Central memory CD8-positive, alpha-beta T cell (primary cell): ENCODE data around the gene OTOR.
A peak's percentile ranks its signal among the peaks of the same experiment; 100 is the strongest.

ENCODE experiments used
- ATAC-seq: fragments of 150-1000 bp; cut with Tn5 transposase; replicated peaks from 2 replicates; pipeline ENCODE4 v1.10.0; 2022; ENCODE audit warnings: mild to moderate bottlenecking, moderate FRiP score, moderate number of reproducible peaks; ENCODE audit not compliant: poor library complexity, severe bottlenecking; ENCODE audit errors: extremely low read depth
- DNase-seq, 2 donors: peaks; one replicate each; pipeline ENCODE4 v3.0.0; 2021; ENCODE audit warnings: low spot score in 2 of 2
- H3K27ac Mint-ChIP-seq: one replicate; pipeline ENCODE4 v1.8.0; 2022; ENCODE audit warnings: low read depth, mild to moderate bottlenecking, moderate library complexity, mixed read lengths
- H3K27me3 Mint-ChIP-seq: one replicate; pipeline ENCODE4 v1.8.0; 2022; ENCODE audit warnings: mixed read lengths
- H3K36me3 Mint-ChIP-seq: one replicate; pipeline ENCODE4 v1.8.0; 2022; ENCODE audit warnings: mild to moderate bottlenecking, moderate library complexity, mixed read lengths; ENCODE audit not compliant: insufficient read depth
- H3K4me1 Mint-ChIP-seq: one replicate; pipeline ENCODE4 v1.8.0; 2022; ENCODE audit warnings: mixed read lengths
- H3K4me3 Mint-ChIP-seq: one replicate; pipeline ENCODE4 v1.8.0; 2022; ENCODE audit warnings: mild to moderate bottlenecking, moderate library complexity, mixed read lengths
- H3K9me3 Mint-ChIP-seq: one replicate; pipeline ENCODE4 v1.8.0; 2022; ENCODE audit warnings: mixed read lengths

Gene OTOR

GRCh38 chr20:16758454-16759180 lies 10.5 kb downstream of the OTOR start:
- DNase-seq (no peak), ATAC-seq (no peak)
- H3K27me3 Mint-ChIP-seq = peaks cover 10% of the 10 kb centered on the region

GRCh38 chr20:16759181-16759563 lies 11.0 kb downstream of the OTOR start:
- Mint-ChIP-seq H3K36me3 (no peaks in the 10 kb centered on the region), H3K4me3 (no peak overlapping the region), H3K9me3 (no peaks in the 10 kb centered on the region), H3K4me1 (no peaks in the 10 kb centered on the region), H3K27me3 (peaks cover 16% of the 10 kb centered on the region), H3K27ac (no peak overlapping the region)
- DNase-seq = no peak
- no peak for ATAC-seq

More at GRCh38 chr20:16758454-16759180, 10.5 kb downstream of the OTOR start:
- no peak overlapping the region for H3K27ac Mint-ChIP-seq
- no peaks in the 10 kb centered on the region for H3K4me1 Mint-ChIP-seq
- H3K4me3 Mint-ChIP-seq = no peak overlapping the region
- H3K9me3 Mint-ChIP-seq = no peaks in the 10 kb centered on the region
- H3K36me3 Mint-ChIP-seq = no peaks in the 10 kb centered on the region

- H3K4me1 Mint-ChIP-seq = no peaks in the 10 kb centered on the region
- no peaks in the 10 kb centered on the region for H3K36me3 Mint-ChIP-seq
- H3K9me3 Mint-ChIP-seq = no peaks in the 10 kb centered on the region
- DNase-seq = no peak
- ATAC-seq = no peak
- no peak overlapping the region for H3K4me3 Mint-ChIP-seq
- peaks cover 29% of the 10 kb centered on the region for H3K27me3 Mint-ChIP-seq
- H3K27ac Mint-ChIP-seq = no peak overlapping the region
Observed at GRCh38 chr20:16760431-16761304, 12.5 kb downstream of the OTOR start.

- no peak overlapping the region for H3K4me3 Mint-ChIP-seq
Observed at GRCh38 chr20:16761305-16761829, 13.2 kb downstream of the OTOR start.

GRCh38 chr20:16764560-16764959 lies 16.4 kb downstream of the OTOR start:
- Mint-ChIP-seq H3K9me3 (no peaks in the 10 kb centered on the region), H3K36me3 (no peaks in the 10 kb centered on the region), H3K27ac (no peak overlapping the region), H3K4me3 (no peak overlapping the region), H3K4me1 (no peaks in the 10 kb centered on the region), H3K27me3 (peaks cover 44% of the 10 kb centered on the region)
- ATAC-seq = no peak
- no peak for DNase-seq

More at GRCh38 chr20:16761305-16761829, 13.2 kb downstream of the OTOR start:
- peak; percentile 56 for ATAC-seq
- Mint-ChIP-seq H3K27ac (no peak overlapping the region), H3K36me3 (no peaks in the 10 kb centered on the region), H3K4me1 (no peaks in the 10 kb centered on the region), H3K27me3 (peaks cover 36% of the 10 kb centered on the region), H3K9me3 (no peaks in the 10 kb centered on the region)
- peak; percentile 24 to 32 for DNase-seq

GRCh38 chr20:16771213-16771612 lies 23.1 kb downstream of the OTOR start:
- no peaks in the 10 kb centered on the region for H3K4me1 Mint-ChIP-seq
- H3K36me3 Mint-ChIP-seq = no peaks in the 10 kb centered on the region
- no peak overlapping the region for H3K27ac Mint-ChIP-seq
- peaks cover 20% of the 10 kb centered on the region for H3K27me3 Mint-ChIP-seq
- DNase-seq (no peak), ATAC-seq (no peak)
- peaks cover 5% of the 10 kb centered on the region for H3K9me3 Mint-ChIP-seq
- H3K4me3 Mint-ChIP-seq = no peak overlapping the region

- Mint-ChIP-seq H3K36me3 (no peaks in the 10 kb centered on the region), H3K9me3 (peaks cover 5% of the 10 kb centered on the region), H3K4me3 (no peak overlapping the region), H3K27me3 (peaks cover 17% of the 10 kb centered on the region), H3K4me1 (no peaks in the 10 kb centered on the region), H3K27ac (no peak overlapping the region)
- no peak for ATAC-seq
- no peak for DNase-seq
Observed at GRCh38 chr20:16775961-16776360, 27.8 kb downstream of the OTOR start.

GRCh38 chr20:16777126-16777525 lies 29.0 kb downstream of the OTOR start:
- Mint-ChIP-seq H3K9me3 (peaks cover 6% of the 10 kb centered on the region), H3K4me3 (no peak overlapping the region), H3K36me3 (no peaks in the 10 kb centered on the region), H3K27me3 (peaks cover 23% of the 10 kb centered on the region), H3K4me1 (no peaks in the 10 kb centered on the region), H3K27ac (no peak overlapping the region)
- no peak for DNase-seq
- ATAC-seq = no peak

- H3K27ac Mint-ChIP-seq = no peak overlapping the region
- no peak for ATAC-seq
- H3K4me1 Mint-ChIP-seq = no peaks in the 10 kb centered on the region
Observed at GRCh38 chr20:16778159-16778558, 30.0 kb downstream of the OTOR start.

GRCh38 chr20:16781496-16781895 lies 33.3 kb downstream of the OTOR start:
- no peaks in the 10 kb centered on the region for H3K36me3 Mint-ChIP-seq
- ATAC-seq (no peak), DNase-seq (no peak)
- H3K4me3 Mint-ChIP-seq = no peak overlapping the region
- no peaks in the 10 kb centered on the region for H3K4me1 Mint-ChIP-seq
- peaks cover 10% of the 10 kb centered on the region for H3K9me3 Mint-ChIP-seq
- peaks cover 44% of the 10 kb centered on the region for H3K27me3 Mint-ChIP-seq
- H3K27ac Mint-ChIP-seq = no peak overlapping the region

More at GRCh38 chr20:16778159-16778558, 30.0 kb downstream of the OTOR start:
- peaks cover 33% of the 10 kb centered on the region for H3K27me3 Mint-ChIP-seq
- no peaks in the 10 kb centered on the region for H3K36me3 Mint-ChIP-seq
- DNase-seq = no peak
- peaks cover 16% of the 10 kb centered on the region for H3K9me3 Mint-ChIP-seq
- H3K4me3 Mint-ChIP-seq = no peak overlapping the region

- DNase-seq = no peak
- peaks cover 61% of the 10 kb centered on the region for H3K27me3 Mint-ChIP-seq
Observed at GRCh38 chr20:16785226-16785625, 37.1 kb downstream of the OTOR start.

More at GRCh38 chr20:16785226-16785625, 37.1 kb downstream of the OTOR start:
- ATAC-seq = no peak
- H3K4me3 Mint-ChIP-seq = no peak overlapping the region
- peaks cover 10% of the 10 kb centered on the region for H3K9me3 Mint-ChIP-seq
- no peaks in the 10 kb centered on the region for H3K36me3 Mint-ChIP-seq
- H3K27ac Mint-ChIP-seq = no peak overlapping the region
- H3K4me1 Mint-ChIP-seq = no peaks in the 10 kb centered on the region
